Suppressor macrophage treated with lipopolysaccharide for 4 hours (primary cell): Measurements from ENCODE around the gene ABCA3.
"Not testable (repeated sequence)": the region's sequence is repeated elsewhere in the genome, so short reads cannot be mapped to it uniquely, and the experiment has no call there.

Experiments
- DNase-seq: peaks from one replicate; pipeline ENCODE4 v3.0.0-alpha.2; 2020

Gene ABCA3

GRCh38 chr16:2252806-2253148, 87.8 kb downstream of the ABCA3 start:
- no peak for DNase-seq

- DNase-seq = peak; percentile 97
Observed at GRCh38 chr16:2251296-2252111, 89.0 kb downstream of the ABCA3 start, which contains the start of gene ECI1. ECI1 (minus strand) TSS chr16:2251587; CDS start chr16:2251566, 21 bp downstream.

- no peak for DNase-seq
Observed at GRCh38 chr16:2250652-2251295, 89.8 kb downstream of the ABCA3 start.

GRCh38 chr16:2246301-2246885, 94.1 kb downstream of the ABCA3 start:
- DNase-seq = no peak

- no peak for DNase-seq
Observed at GRCh38 chr16:2244926-2245795, 95.4 kb downstream of the ABCA3 start.

- no peak for DNase-seq
Observed at GRCh38 chr16:2244301-2244700, 96.2 kb downstream of the ABCA3 start.

- DNase-seq = no peak
Observed at GRCh38 chr16:2243781-2244180, 96.7 kb downstream of the ABCA3 start.

- no peak for DNase-seq
Observed at GRCh38 chr16:2243031-2243528, 97.4 kb downstream of the ABCA3 start.

GRCh38 chr16:2242598-2242997, 97.9 kb downstream of the ABCA3 start:
- DNase-seq = no peak

GRCh38 chr16:2240331-2240730, 100.2 kb downstream of the ABCA3 start:
- not testable (repeated sequence) for DNase-seq

- DNase-seq = no peak
Observed at GRCh38 chr16:2238838-2239675, 101.5 kb downstream of the ABCA3 start.

- no peak for DNase-seq
Observed at GRCh38 chr16:2238150-2238837, 102.2 kb downstream of the ABCA3 start.

GRCh38 chr16:2237493-2238149, 102.9 kb downstream of the ABCA3 start:
- no peak for DNase-seq

GRCh38 chr16:2237102-2237482, 103.4 kb downstream of the ABCA3 start:
- no peak for DNase-seq

GRCh38 chr16:2236337-2237101, 104.0 kb downstream of the ABCA3 start, which contains the start of gene DNASE1L2:
DNASE1L2 (plus strand) TSS chr16:2236444; CDS start chr16:2236817, 373 bp downstream.
- no peak for DNase-seq

- DNase-seq = no peak
Observed at GRCh38 chr16:2235695-2236336, 104.7 kb downstream of the ABCA3 start.

- no peak for DNase-seq
Observed at GRCh38 chr16:2235234-2235651, 105.3 kb downstream of the ABCA3 start.

- no peak for DNase-seq
Observed at GRCh38 chr16:2234813-2235170, 105.7 kb downstream of the ABCA3 start.
